Measurements from ENCODE around the gene C19orf67.

The C19orf67 gene

DNA sequence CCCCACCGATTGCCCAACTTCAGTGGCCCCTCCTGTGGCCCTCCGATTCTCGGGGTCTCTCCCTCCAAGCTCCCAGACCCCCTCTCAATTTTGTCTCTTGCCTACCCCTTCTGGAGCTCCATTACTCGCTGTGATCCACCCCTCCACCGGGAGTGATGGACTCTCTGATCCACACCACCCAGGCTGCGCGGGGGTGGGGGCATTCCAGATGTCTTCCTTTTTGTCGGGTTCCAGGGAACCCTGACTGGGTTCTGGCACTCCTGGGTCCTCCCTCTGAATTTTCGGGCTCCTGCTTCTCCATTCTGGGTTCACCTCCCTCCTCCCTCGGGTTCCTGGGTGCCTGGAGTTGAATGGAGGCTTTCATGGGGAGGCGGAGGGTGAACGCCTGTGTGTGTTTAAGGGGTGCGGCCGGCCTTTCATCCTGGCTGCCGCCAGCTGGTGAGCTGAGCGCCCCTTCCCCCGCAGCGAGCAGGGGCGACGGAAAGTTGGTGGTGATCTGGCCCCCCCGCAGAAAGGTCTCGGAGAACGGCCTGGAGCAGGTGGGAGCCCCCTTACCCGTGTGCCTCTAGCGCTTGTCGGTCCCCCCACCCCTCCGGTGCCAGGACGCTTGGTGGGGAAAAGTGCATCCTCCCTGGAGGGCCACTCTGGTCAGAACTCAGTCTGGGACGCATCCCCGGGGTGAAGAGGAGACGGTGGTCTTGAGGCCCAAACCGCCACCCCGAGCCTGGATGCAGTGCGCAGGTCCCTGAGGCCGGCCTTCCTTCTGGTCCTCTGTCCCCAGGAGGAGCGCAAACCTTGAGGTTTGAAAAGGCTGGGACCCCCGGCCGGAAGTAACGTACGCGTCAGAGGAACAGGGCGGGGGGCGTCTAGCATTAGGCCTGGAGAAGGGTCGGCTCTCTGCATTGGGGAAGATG lies 11.4 kb downstream of the C19orf67 start:
- DNase-seq (ENCODE audit: low read depth): no peak
- TF ChIP-seq CTCF (IDR thresholded peaks at IDR 0.05; ENCODE audit: control insufficient read depth, insufficient read depth, low read depth, low read length, missing control alignments): no peak
- H3K4me3 ChIP-seq (ENCODE audit: control insufficient read depth, low read depth, low read length): peak overlapping the region; percentile 74

- peak; percentile 30 for TF ChIP-seq CTCF (IDR thresholded peaks at IDR 0.05; ENCODE audit: control insufficient read depth, insufficient read depth, low read depth, low read length, missing control alignments)
- peak; percentile 31 for DNase-seq (ENCODE audit: low read depth)
- peak overlapping the region; percentile 74 for H3K4me3 ChIP-seq (ENCODE audit: control insufficient read depth, low read depth, low read length)
Observed at GRCh38 chr19:14073261-14073924, 12.2 kb downstream of the C19orf67 start.

GRCh38 chr19:14072535-14073260 lies 12.9 kb downstream of the C19orf67 start, which contains the start of gene MISP3:
Gene MISP3, plus strand, starts transcription at chr19:14072786. Its CDS starts 524 bp downstream, at chr19:14073310.
- H3K4me3 ChIP-seq (ENCODE audit: control insufficient read depth, low read depth, low read length): peak within 1 kb of the TSS; percentile 74
- TF ChIP-seq CTCF (IDR thresholded peaks at IDR 0.05; ENCODE audit: control insufficient read depth, insufficient read depth, low read depth, low read length, missing control alignments): no peak

DNA sequence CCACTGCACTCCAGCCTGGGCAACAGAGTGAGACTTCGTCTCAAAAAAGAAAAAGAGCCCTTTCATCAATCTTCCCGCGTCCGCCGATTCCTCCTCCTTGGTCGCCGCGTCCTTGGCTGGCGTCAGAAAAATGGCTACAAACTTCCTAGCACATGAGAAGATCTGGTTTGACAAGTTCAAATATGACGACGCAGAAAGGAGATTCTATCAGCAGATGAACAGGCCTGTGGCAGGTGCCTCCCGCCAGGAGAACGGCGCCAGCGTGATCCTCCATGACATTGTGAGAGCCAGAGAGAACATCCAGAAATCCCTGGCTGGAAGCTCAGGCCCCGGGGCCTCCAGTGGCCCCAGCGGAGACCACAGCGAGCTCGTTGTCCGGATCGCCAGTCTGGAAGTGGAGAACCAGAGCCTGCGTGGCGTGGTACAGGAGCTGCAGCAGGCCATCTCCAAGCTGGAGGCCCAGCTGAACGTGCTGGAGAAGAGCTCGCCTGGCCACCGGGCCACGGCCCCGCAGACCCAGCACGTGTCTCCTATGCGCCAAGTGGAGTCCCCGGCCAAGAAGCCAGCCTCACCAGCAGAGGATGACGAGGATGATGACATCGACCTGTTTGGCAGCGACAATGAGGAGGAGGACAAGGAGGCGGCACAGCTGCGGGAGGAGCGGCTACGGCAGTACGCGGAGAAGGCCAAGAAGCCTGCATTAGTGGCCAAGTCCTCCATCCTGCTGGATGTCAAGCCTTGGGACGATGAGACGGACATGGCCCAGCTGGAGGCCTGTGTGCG lies 15.1 kb downstream of the C19orf67 start:
- H3K4me3 ChIP-seq (ENCODE audit: control insufficient read depth, low read depth, low read length): no peak overlapping the region
- TF ChIP-seq CTCF (IDR thresholded peaks at IDR 0.05; ENCODE audit: control insufficient read depth, insufficient read depth, low read depth, low read length, missing control alignments): no peak
- no peak for DNase-seq (ENCODE audit: low read depth)

More at GRCh38 chr19:14072535-14073260, 12.9 kb downstream of the C19orf67 start, which contains the start of gene MISP3:
- no peak for DNase-seq (ENCODE audit: low read depth)

DNA sequence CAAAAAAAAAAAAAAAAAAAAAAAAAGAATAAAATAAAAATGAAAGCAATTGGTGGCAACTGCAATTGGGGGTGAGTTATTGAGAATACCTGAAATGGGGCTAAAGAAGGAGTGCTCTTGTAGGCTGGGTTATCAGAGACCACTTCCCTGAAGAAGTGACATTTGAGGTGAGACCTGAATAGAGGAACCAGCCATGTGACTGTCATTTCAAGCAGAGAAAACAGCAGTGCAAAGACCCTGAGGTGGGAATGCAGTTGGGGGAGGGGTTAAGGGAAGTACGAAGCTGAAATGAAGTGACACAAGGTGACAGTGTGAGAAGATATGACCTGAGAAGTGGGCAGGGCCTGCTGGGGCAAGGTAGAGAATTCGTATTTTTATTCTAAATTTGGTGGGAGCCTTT lies 19.4 kb downstream of the C19orf67 start:
- H3K4me3 ChIP-seq (ENCODE audit: control insufficient read depth, low read depth, low read length): no peak overlapping the region
- DNase-seq (ENCODE audit: low read depth): no peak
- no peak for TF ChIP-seq CTCF (IDR thresholded peaks at IDR 0.05; ENCODE audit: control insufficient read depth, insufficient read depth, low read depth, low read length, missing control alignments)

Data from AG09309 (cell line).